HEK293 (cell line): ENCODE data around the gene SH3GL1.
A peak's percentile ranks its signal among the peaks of the same experiment; 100 is the strongest.

Experiments
- CTCF ChIA-PET: fragments of 350-600 bp; formaldehyde crosslinking; extraction: SDS; loops from one replicate; lab custom pipeline; 2021; ENCODE audit warnings: antibody characterized with exemption; lab: Yijun Ruan, JAX
- POLR2A ChIA-PET: fragments of 300-600 bp; formaldehyde crosslinking; extraction: SDS; loops from one replicate; lab custom pipeline; 2020; ENCODE audit warnings: antibody characterized with exemption, inconsistent platforms; lab: Yijun Ruan, JAX
- H3K27ac ChIP-seq: fragments of 200-500 bp; sonication (Bioruptor generic); 2 replicates; pipeline ENCODE4 v1.5.1; 2014; ENCODE audit warnings: low read depth, low read length, control low read depth, inconsistent platforms; ENCODE audit errors: extremely low read depth
- H3K36me3 ChIP-seq, 2 experiments: fragments of 200-500 bp in 1 of 2; sonication (Bioruptor generic) in 1 of 2; 1 replicate in 1 of 2; 2 replicates in 1 of 2; pipeline ENCODE4 v1.5.1; 2014 to 2017; ENCODE audit warnings: inconsistent platforms in 2 of 2, low read length in 2 of 2; ENCODE audit not compliant: control insufficient read depth in 2 of 2, insufficient read depth in 1 of 2
- H3K4me1 ChIP-seq: fragments of 200-500 bp; sonication (Bioruptor generic); 2 replicates; pipeline ENCODE4 v1.5.1; 2014; ENCODE audit warnings: mild to moderate bottlenecking, low read length, inconsistent platforms; ENCODE audit not compliant: control insufficient read depth, insufficient read depth
- H3K4me3 ChIP-seq: 2 replicates; pipeline ENCODE4 v1.5.1; 2011; ENCODE audit warnings: low read depth, mild to moderate bottlenecking, control low read depth, low read length, moderate library complexity
- H3K9me3 ChIP-seq: fragments of 200-500 bp; sonication (Bioruptor generic); 2 replicates; pipeline ENCODE4 v1.5.1; 2014; ENCODE audit warnings: low read depth, low read length, inconsistent platforms; ENCODE audit not compliant: control insufficient read depth, insufficient read depth
- BCL11B ChIP-seq: fragments of 450-650 bp; formaldehyde crosslinking; IDR thresholded peaks from 2 replicates; pipeline ENCODE4 v1.5.1; 2016; ENCODE audit warnings: low read depth, missing biosample characterization, missing genetic modification characterization
- KLF8 ChIP-seq: fragments of 450-650 bp; formaldehyde crosslinking; IDR thresholded peaks from 2 replicates; pipeline ENCODE4 v1.5.1; 2016; ENCODE audit warnings: missing biosample characterization, missing genetic modification characterization
- MZF1 ChIP-seq: fragments of 450-650 bp; formaldehyde crosslinking; IDR thresholded peaks from 2 replicates; pipeline ENCODE4 v1.5.1; 2017; ENCODE audit warnings: missing biosample characterization, missing genetic modification characterization, borderline replicate concordance
- SALL2 ChIP-seq: fragments of 450-650 bp; formaldehyde crosslinking; IDR thresholded peaks from 2 replicates; pipeline ENCODE4 v1.5.0; 2017; ENCODE audit warnings: missing biosample characterization, mild to moderate bottlenecking, missing genetic modification characterization, borderline replicate concordance
- SCRT1 ChIP-seq: fragments of 450-650 bp; formaldehyde crosslinking; IDR thresholded peaks from 2 replicates; pipeline ENCODE4 v1.5.1; 2016; ENCODE audit warnings: missing biosample characterization, missing genetic modification characterization, borderline replicate concordance
- TRIM28 ChIP-seq: IDR thresholded peaks from 2 replicates; pipeline ENCODE4 v1.6.1; 2011; ENCODE audit warnings: low read length, control low read depth, borderline replicate concordance
- ZEB2 ChIP-seq: fragments of 450-650 bp; formaldehyde crosslinking; IDR thresholded peaks from 2 replicates; pipeline ENCODE4 v1.5.1; 2016; ENCODE audit warnings: missing biosample characterization, missing genetic modification characterization
- ZNF146 ChIP-seq: fragments of 450-650 bp; formaldehyde crosslinking; IDR thresholded peaks from 2 replicates; pipeline ENCODE4 v1.5.1; 2016; ENCODE audit warnings: missing biosample characterization, missing genetic modification characterization
- ZNF169 ChIP-seq: fragments of 450-650 bp; formaldehyde crosslinking; IDR thresholded peaks from 2 replicates; pipeline ENCODE4 v1.5.1; 2016; ENCODE audit warnings: missing biosample characterization, missing genetic modification characterization
- ZNF184 ChIP-seq: fragments of 450-650 bp; IDR thresholded peaks from 2 replicates; pipeline ENCODE4 v1.5.1; 2018; ENCODE audit warnings: missing biosample characterization, mild to moderate bottlenecking, missing genetic modification characterization
- ZNF24 ChIP-seq: fragments of 450-650 bp; formaldehyde crosslinking; IDR thresholded peaks from 2 replicates; pipeline ENCODE4 v1.5.1; 2016; ENCODE audit warnings: missing biosample characterization, missing genetic modification characterization
- ZNF324 ChIP-seq: fragments of 450-650 bp; formaldehyde crosslinking; IDR thresholded peaks from 2 replicates; pipeline ENCODE4 v1.5.1; 2016; ENCODE audit warnings: missing biosample characterization, missing genetic modification characterization
- ZNF354C ChIP-seq: fragments of 450-650 bp; formaldehyde crosslinking; IDR thresholded peaks from 2 replicates; pipeline ENCODE4 v1.5.1; 2016; ENCODE audit warnings: missing biosample characterization, missing genetic modification characterization, low read depth, borderline replicate concordance
- ZNF548 ChIP-seq: fragments of 450-650 bp; formaldehyde crosslinking; IDR thresholded peaks from 2 replicates; pipeline ENCODE4 v1.5.1; 2016; ENCODE audit warnings: missing biosample characterization, missing genetic modification characterization
- ZNF600 ChIP-seq: fragments of 450-650 bp; formaldehyde crosslinking; IDR thresholded peaks from 2 replicates; pipeline ENCODE4 v1.5.1; 2016; ENCODE audit warnings: missing biosample characterization, missing genetic modification characterization
- ZNF664 ChIP-seq: fragments of 450-650 bp; formaldehyde crosslinking; IDR thresholded peaks from 2 replicates; pipeline ENCODE4 v1.5.1; 2016; ENCODE audit warnings: missing biosample characterization, missing genetic modification characterization
- ZNF768 ChIP-seq: fragments of 450-650 bp; formaldehyde crosslinking; IDR thresholded peaks from 2 replicates; pipeline ENCODE4 v1.5.1; 2018; ENCODE audit warnings: missing biosample characterization, mild to moderate bottlenecking, missing genetic modification characterization
- ZNF830 ChIP-seq: fragments of 450-650 bp; IDR thresholded peaks from 2 replicates; pipeline ENCODE4 v1.5.0; 2018; ENCODE audit warnings: missing biosample characterization, missing genetic modification characterization, low read depth, mild to moderate bottlenecking, moderate library complexity
- TF ChIP-seq, protein P1 (sequence below): fragments of 450-650 bp; formaldehyde crosslinking; IDR thresholded peaks from 2 replicates; pipeline ENCODE4 v1.5.1; 2017; ENCODE audit warnings: missing biosample characterization, missing genetic modification characterization
- TF ChIP-seq, protein P2 (sequence below): fragments of 450-650 bp; formaldehyde crosslinking; IDR thresholded peaks from 2 replicates; pipeline ENCODE4; 2016; ENCODE audit warnings: missing biosample characterization, missing genetic modification characterization
- TF ChIP-seq, protein P3 (sequence below): fragments of 450-650 bp; formaldehyde crosslinking; IDR thresholded peaks from 2 replicates; pipeline ENCODE4 v1.5.1; 2016; ENCODE audit warnings: missing biosample characterization, missing genetic modification characterization

SH3GL1 gene

DNA sequence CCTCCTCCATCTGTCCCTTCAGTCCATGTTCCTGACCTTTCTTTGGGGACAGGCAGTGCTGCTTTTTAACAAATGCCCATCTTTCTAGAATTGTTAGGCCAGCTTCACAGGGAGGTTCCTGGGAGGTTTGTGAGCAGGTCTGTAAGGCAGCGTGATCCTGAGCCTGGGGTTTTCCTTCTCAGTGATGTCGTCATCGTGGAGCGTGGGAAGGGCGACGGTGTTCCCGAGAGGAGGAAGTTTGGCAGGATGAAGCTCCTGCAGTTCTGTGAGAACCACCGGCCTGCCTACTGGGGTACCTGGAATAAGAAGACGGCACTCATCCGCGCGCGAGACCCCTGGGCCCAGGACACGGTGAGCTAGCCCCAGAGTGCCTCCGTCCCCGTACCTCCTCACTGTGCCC, 28.9 kb upstream of the SH3GL1 start:
- H3K9me3 ChIP-seq, result no peaks in the 10 kb centered on the region
- H3K27ac ChIP-seq, result no peak overlapping the region
- TF ChIP-seq SCRT1 (tag by site-specific recombination), result no peak
- no peak for TF ChIP-seq BCL11B (tag by site-specific recombination)
- TF ChIP-seq ZEB2 (tag by site-specific recombination), result no peak
- no peak for TF ChIP-seq ZNF169 (tag by site-specific recombination)
- TF ChIP-seq ZNF146 (tag by site-specific recombination), result no peak
- no peak for TF ChIP-seq TRIM28
- TF ChIP-seq ZNF830 (tag by site-specific recombination), result no peak
- TF ChIP-seq ZNF548 (tag by site-specific recombination), result no peak
- TF ChIP-seq ZNF354C (tag by site-specific recombination), result no peak
- TF ChIP-seq ZNF768 (tag by site-specific recombination), result no peak
- TF ChIP-seq, protein P1, sequence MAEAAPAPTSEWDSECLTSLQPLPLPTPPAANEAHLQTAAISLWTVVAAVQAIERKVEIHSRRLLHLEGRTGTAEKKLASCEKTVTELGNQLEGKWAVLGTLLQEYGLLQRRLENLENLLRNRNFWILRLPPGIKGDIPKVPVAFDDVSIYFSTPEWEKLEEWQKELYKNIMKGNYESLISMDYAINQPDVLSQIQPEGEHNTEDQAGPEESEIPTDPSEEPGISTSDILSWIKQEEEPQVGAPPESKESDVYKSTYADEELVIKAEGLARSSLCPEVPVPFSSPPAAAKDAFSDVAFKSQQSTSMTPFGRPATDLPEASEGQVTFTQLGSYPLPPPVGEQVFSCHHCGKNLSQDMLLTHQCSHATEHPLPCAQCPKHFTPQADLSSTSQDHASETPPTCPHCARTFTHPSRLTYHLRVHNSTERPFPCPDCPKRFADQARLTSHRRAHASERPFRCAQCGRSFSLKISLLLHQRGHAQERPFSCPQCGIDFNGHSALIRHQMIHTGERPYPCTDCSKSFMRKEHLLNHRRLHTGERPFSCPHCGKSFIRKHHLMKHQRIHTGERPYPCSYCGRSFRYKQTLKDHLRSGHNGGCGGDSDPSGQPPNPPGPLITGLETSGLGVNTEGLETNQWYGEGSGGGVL (tag by site-specific recombination), result no peak
- TF ChIP-seq ZNF324 (tag by site-specific recombination), result no peak
- TF ChIP-seq ZNF600 (tag by site-specific recombination), result no peak
- TF ChIP-seq, protein P2, sequence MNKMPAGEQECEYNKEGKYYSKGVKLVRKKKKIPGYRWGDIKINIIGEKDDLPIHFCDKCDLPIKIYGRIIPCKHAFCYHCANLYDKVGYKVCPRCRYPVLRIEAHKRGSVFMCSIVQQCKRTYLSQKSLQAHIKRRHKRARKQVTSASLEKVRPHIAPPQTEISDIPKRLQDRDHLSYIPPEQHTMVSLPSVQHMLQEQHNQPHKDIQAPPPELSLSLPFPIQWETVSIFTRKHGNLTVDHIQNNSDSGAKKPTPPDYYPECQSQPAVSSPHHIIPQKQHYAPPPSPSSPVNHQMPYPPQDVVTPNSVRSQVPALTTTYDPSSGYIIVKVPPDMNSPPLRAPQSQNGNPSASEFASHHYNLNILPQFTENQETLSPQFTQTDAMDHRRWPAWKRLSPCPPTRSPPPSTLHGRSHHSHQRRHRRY (tag by site-specific recombination), result no peak
- TF ChIP-seq ZNF24, result no peak
- no peak for TF ChIP-seq MZF1 (tag by site-specific recombination)
- TF ChIP-seq, protein P3, sequence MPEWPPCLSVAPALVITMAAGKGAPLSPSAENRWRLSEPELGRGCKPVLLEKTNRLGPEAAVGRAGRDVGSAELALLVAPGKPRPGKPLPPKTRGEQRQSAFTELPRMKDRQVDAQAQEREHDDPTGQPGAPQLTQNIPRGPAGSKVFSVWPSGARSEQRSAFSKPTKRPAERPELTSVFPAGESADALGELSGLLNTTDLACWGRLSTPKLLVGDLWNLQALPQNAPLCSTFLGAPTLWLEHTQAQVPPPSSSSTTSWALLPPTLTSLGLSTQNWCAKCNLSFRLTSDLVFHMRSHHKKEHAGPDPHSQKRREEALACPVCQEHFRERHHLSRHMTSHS (tag by site-specific recombination), result no peak
- no peak for TF ChIP-seq ZNF184
- TF ChIP-seq, all 188 proteins: peak for 0
- ChIA-PET POLR2A (interaction anchor here (0.5 to 1.6 kb wide), 3 partner anchors 12 to 48 kb away, joined by 4 to 8 read pairs (median 4); no protein-coding TSS in a partner anchor), CTCF (interaction anchor here (1.2 kb wide), 1 partner anchor 13 kb away, joined by 3 read pairs; no protein-coding TSS in a partner anchor)
- peaks cover 61 to 87% of the 10 kb centered on the region in 2 experiments for H3K36me3 ChIP-seq
- H3K4me3 ChIP-seq, result no peak overlapping the region
- no peaks in the 10 kb centered on the region for H3K4me1 ChIP-seq

DNA sequence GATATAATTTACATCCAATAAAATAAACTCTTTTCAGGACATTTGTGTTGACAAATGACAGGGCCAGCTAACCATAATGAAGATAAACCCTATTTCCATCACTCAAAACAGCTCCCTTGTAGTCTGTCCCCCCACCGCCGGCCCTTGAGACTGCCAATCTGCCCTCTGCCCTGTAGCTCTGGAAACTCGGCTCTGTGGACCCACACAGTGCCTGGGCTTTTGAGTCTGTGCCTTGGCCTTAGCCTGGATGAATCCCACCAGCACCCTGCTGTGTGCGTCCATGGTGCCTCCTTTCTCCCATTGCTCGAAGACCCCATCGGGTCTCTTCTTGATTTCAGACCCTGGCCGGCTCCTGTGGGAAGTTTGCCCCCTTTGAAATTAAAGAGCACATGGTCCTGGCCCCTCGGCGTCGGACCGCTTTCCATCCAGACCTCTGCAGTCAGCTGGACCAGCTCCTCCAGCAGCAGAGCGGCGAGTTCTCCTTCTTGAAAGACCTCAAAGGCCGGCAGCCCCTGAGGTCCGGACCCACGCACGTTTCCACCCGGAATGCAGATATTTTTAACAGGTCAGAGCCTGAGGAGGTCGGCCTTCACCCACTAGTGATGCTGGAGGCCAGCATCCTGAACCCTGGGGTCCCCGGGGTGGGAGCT, 28.1 kb upstream of the SH3GL1 start:
- no peaks in the 10 kb centered on the region for H3K4me1 ChIP-seq
- H3K36me3 ChIP-seq, result peaks cover 56 to 87% of the 10 kb centered on the region in 2 experiments
- ChIA-PET POLR2A (interaction anchor here (0.5 to 1.6 kb wide), 4 partner anchors 12 to 197 kb away, joined by 3 to 8 read pairs (median 3); no protein-coding TSS in a partner anchor), CTCF (interaction anchor here (1.6 kb wide), 1 partner anchor 208 kb away, joined by 3 read pairs; no protein-coding TSS in a partner anchor)
- no peak for TF ChIP-seq SALL2 (tag by site-specific recombination)
- TF ChIP-seq KLF8 (tag by site-specific recombination), result no peak
- peak; percentile 13; the same call in 1 of the 2 replicates for TF ChIP-seq ZNF664 (tag by site-specific recombination)
- H3K9me3 ChIP-seq, result no peaks in the 10 kb centered on the region
- H3K27ac ChIP-seq, result no peak overlapping the region
- no peak overlapping the region for H3K4me3 ChIP-seq
